ENCODE measurements around the gene ANKS1B. TPM values are rescaled to one million over a fixed set of nuclear protein-coding genes. Genes with fewer than 3 reads are reported as not detected.

Gene ANKS1B
- polyA plus RNA-seq, 1 donor = 4.8 TPM

- no peak for DNase-seq
Measured at GRCh38 chr12:99450036-99450630, 534.6 kb downstream of the ANKS1B start.

GRCh38 chr12:99444859-99445316 is 539.8 kb downstream of the ANKS1B start:
- DNase-seq = no peak

DNA sequence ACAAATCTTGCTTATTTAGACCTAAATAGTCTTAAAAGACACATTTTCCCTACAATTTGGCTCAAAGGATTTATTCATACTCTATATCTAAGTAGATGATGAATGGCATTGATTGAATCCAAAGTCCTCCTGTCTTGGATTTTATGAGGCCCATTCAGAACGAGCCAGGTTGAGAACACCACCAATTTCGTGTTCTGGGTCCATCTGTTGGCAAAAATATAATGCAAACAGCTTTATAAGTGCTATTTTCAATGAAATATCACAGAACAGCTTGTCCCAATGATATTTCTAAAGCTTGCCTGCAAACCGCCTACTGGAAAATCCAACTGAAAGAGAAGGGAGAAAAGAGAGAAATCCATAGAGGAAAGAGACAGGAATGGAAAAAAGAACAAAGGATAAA is 542.0 kb downstream of the ANKS1B start:
- no peak for DNase-seq

DNA sequence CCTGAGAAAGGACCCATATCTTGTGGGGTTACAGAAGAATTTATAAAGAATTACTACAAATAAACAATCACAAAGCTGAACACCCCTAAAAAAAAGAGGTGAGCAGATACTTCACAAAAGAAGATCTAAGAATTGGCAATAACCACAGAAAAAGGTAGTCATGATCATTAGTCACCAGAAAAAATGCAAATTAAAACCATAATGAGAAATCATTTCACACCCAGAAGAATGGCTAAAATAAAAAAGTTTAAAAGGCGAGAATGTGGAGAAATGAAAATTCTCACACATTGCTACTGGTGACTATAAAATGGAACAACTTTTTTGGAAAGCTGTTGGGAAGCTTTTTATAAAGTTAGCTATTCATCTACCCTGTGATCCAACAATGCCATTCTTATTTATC is 545.3 kb downstream of the ANKS1B start:
- DNase-seq = no peak

DNA sequence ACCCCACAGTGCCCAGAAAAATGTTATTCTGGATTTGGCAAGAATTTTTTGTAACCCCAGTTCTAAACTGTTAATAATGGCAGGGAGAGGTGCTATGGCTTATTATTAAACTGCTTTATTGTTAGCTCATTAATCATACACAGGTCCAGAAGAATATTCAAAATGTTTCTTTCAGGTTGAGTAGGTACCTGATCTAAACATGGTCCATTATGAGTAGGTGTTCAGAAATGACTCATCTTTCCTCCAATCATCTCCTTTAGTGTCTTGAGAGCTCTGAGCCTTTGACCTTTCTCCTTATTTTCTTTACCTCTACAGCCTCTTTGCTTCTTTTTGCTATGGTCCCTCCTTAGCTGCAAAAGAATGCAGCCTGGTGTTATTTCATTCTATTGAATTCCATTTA is 548.2 kb downstream of the ANKS1B start:
- no peak for DNase-seq

GRCh38 chr12:99435095-99435791 is 549.5 kb downstream of the ANKS1B start:
- no peak for DNase-seq

GRCh38 chr12:99433155-99433554 is 551.6 kb downstream of the ANKS1B start:
- no peak for DNase-seq

DNA sequence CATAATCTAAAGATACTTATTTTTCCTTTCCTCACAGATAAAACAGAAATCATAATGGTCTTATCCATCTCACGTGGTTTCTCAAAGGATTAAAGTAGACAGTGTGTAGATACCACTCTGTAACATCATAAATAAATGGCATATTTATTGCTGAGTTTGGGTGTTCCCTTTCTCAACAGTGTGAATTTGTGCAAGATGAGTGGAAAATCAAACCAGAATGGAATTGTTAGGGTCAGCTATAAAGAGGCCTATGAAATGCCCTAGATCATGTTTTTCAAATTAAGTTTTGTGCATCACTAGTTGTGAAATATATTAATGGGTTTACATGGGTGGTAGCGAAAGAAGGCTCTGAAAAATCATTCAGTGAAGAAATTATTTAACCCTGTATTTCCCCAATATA is 553.5 kb downstream of the ANKS1B start:
- DNase-seq = no peak

DNA sequence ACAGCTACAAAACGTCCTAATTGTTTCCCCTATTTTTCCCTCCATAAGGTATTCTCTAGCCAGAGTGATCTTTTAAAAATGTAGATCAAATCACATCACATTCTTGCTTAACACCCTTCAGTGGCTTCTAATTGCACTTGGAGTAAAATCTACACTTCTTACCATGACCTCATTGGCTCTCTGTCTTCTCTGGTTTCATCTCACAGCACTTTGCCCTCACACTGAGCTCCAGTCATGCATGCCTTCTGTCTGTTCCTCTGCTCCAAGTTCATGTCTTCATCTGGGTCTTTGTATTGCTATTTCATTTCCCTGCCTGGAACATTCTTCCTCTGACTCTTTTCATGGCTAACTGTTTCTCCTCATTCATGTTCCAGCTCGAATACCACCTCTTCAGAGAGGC is 557.6 kb downstream of the ANKS1B start:
- peak; percentile 50 for DNase-seq

DNA sequence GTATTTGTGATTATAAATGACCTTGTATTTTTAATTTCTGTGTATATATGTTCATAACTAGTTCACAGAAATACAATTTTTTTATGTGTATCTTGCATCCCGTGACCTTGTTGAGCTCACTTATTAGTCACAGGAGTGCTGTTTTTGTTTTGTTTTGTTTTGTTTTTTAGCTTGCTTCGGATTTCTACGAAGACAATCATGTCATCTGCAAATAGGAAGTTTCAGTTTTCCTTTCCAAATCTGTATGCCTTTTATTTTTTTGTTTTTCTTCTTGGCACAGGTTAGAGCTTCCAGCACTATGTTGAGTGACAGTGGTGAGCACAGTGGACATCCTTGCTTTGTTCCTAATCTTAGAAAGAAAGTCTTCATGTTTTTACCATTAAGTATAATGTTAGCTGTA is 566.4 kb downstream of the ANKS1B start:
- no peak for DNase-seq

DNA sequence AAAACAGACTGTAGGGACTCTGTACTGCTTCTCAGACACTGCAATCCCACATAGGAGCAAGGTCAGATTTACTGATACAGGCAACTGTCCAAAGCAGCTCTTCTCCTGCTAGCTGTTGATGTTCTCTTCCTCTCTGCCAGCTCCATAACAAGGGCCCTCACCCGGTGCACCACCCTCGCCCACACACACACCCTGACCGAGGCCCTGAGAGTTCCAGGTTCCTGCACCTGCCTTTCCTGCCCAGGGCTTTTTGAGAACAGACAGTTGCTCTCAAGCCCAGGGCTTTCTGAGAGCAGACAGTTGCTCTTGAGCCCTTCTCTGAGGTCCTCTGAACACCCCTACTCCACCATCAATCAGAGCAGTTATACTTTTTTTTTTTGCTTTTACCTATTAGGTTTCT is 571.0 kb downstream of the ANKS1B start:
- no peak for DNase-seq

- DNase-seq = no peak
Measured at GRCh38 chr12:99393763-99394162, 591.0 kb downstream of the ANKS1B start.

- no peak for DNase-seq
Measured at GRCh38 chr12:99392091-99392850, 592.5 kb downstream of the ANKS1B start.

DNA sequence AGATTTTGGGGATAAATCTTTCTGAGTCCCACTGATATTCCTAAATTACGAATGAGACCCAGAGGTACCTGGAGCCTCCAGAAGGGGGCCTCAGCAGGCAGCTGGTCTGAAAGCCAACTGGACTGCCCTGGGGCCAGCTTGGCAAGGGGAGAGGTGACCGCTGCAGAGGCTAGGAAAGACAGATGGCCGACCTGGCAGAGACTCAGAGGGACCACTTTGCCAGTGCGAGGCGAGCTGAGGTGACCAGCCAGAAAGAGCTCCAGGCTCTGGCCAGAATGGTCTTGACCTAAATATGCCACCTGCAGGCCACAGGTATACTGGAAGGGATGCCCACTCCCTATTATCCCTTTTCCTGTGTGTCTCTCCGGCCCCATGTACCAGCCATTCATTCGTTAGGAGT is 594.0 kb downstream of the ANKS1B start:
- no peak for DNase-seq

DNA sequence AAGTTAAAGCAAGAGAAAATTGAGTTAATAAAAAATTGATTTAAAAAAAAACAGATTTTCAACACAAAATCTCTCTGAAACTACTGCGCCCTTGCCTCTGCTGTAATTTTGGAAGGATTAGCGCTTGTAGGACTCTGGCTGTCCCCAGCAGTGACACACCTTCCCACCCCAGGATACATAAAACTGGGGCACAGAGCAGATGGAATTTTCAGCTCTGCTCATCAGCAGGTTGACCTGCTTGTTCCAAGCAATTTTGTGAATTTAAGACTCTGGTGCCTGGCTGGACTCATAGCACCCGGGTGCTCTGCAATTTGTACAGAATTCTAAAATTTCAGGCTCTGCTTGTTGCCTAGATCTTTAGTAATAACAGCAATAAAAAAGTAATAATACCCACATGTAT is 595.0 kb downstream of the ANKS1B start:
- no peak for DNase-seq

GRCh38 chr12:99388671-99389195 is 596.0 kb downstream of the ANKS1B start:
- no peak for DNase-seq

- no peak for DNase-seq
Measured at GRCh38 chr12:99387661-99388060, 597.1 kb downstream of the ANKS1B start.

DNA sequence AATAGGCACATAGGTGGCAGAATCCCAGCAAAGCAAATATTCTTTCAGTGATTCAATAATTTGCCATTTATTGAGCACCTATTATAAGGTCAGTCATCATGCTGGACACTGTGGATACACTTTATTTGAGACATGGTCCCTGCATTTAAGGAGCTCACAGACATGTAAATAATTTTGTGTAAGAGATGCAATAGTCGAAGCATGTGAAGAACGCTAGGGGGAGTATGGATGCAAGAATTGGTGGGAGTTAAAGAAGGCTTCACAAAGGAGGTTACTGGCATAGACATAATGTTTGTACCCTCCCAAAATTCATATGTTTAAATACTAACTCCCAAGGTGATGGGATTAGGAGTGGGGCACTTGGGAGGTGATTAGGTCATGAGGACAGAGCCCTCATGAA is 597.8 kb downstream of the ANKS1B start:
- no peak for DNase-seq

DNA sequence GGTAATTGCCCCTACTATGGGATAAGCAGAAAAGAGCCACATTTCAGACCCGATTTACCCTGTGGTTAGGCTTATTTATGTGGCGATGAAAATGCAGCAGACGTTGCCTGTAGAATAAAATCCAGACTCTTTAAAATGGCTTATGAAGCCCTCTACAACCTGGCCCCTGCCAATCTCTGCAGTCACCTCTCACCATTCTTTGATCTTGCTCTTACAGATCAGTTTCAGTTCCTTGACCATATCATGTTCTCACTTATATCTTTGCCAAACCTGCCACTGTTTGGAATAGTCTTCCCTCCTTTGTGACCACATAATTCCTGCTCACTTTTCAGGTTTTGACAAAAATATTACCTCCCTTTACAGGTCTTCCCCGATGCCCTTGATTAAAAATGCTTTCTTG is 601.5 kb downstream of the ANKS1B start:
- no peak for DNase-seq

DNA sequence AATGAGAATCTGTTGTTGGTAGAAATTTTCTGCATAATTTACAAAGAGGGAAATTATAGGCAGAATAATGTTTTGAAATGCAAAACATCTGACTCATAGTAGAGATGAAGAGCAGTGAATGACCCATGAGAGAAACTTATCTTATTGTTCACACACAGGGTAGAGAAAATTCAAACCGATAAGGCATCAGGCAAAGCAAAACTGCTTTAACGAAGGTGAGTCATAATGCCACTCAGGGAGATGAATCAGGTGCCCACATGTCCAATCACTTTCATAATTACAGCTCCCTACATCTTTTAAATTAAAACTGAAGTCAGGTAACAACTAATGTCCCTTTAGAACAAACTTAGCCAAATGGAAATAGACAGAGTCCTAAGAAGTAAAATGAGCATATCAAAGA is 602.7 kb downstream of the ANKS1B start:
- DNase-seq = no peak

DNA sequence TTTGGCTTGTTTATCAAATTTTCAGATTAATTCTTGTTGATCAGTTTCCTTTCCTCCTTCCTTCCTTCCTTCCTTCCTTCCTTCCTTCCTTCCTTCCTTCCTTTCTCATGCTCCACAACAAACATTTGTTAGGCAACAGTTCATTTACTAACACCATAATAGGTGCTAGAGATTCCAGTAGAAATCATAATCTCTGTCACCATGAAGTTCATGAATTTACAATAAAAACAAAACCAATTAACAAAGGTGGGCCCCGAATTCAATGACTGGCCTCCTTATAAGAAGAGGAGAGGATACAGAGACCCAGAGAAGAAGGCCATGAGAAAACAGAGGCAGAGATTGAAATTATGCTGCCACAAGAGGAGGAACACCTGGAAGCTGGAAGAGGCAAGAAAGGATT is 604.0 kb downstream of the ANKS1B start:
- no peak for DNase-seq

DNA sequence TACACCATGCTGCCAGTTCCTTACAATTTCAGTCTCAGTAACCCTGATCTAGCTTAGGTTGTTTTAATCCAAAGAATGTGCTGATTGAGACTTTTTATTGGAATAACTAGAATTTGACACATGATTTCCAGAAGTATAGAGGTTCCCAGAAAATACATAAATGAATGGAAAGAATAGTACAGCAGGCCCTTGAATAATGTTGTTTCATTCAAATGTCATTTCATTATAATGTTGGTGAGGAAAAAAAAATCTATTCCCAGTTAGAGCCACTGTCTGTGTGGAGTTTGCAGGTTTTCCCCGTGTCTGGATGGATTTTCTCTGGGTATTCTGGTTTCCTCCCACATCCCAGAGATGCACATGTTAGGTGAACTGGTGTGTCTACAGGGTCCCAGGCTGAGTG is 610.7 kb downstream of the ANKS1B start:
- DNase-seq = no peak

GRCh38 chr12:99372257-99372920 is 612.3 kb downstream of the ANKS1B start:
- no peak for DNase-seq

Data from left kidney (tissue), 2 donors.